NCI-H187 treated with DMSO at 0.1 percent for 48 hours (cell line): Measurements from ENCODE around the gene PEMT.

Experiments used
- DNase-seq: peaks from one replicate; lab custom pipeline; 2025; lab: John Stamatoyannopoulos, UW

Gene PEMT

DNA sequence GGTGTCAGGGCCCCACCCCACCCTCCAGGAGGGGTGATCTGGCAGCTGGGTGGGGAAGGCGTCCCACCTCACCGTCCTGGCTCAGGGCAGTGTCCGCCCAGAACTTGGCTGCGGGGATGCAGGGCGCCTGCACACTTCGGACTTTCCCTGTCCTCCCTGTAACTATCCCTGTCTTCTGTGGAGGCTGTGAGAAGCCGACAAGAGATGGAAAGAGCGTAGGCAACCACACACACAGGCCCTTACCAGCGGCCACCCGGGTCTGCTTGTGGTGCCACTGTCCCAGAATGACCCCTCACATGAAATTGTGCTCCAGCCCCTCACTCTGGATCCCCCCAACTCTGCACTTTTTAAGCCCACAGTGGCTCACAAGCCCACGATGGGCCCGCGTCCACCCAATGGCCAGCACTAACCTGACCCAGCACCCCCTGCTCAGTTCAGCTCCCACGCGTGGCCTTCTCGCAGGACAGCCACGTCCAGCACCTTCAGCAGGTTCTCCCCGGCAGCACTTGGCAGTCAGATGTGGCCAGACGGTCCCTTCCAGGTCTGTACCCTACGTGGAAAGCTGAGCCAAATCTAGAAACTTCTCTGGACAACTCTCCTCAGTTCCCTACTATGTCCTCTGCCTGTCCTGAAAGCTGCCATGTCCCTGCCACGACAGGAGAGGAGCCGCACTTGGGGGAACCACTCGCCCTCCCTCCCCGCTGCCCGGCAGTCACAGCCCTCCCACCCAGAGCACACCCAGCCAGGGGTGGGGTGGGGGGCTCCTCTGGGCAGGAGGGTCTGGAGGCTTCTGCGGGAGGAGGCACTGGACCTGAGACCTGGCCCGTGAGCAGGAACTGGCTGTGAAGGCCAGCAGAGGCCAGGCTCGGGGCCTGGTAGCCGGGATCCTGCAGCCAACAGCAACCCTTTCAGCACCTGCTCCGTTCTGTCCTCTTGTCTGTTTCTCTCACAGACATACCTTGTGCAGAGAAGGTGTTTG is 38.0 kb downstream of the PEMT start:
- no peak for DNase-seq

DNA sequence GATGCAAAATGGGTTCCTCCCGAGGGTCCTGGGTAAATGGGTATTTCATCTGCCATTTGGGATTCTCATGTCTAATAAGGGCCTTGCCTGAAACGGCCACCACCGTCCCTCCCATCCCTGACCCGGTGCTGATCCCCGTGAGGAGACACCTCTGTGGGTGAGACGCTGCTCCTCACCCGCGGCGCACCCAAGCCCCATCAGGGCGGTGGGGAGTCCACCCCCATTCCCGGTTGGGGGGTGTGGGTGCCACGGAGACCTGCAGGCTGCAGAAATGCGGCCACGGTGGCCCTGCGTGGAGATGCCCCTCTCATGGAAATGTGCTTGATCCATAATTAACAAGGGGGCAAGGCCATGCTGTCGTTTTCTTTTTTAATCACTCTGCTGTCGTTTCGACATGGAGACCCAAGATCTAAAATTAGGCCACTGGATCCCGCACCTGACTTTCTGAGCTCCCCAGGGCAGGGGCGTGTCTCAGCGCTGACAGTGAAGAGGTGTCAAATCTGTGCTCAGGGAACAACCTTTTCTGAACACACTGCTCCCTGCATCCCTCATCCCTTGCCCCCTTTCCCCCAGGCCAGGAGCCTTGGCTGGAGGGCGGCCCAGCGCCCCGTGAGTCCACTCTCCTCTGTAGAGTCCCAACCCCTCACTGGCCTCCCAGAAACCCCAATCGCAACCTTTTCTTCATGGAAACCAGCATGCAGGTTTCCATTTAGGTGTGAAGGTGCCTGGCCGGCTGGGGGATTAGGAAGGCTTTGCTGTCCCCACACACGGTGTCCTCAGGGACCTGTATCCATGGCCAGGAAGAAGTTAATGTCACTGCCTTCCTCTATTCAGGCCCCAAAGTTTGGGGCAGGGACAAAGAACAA is 38.9 kb downstream of the PEMT start:
- no peak for DNase-seq

GRCh38 chr17:17551361-17551760 is 40.1 kb downstream of the PEMT start:
- no peak for DNase-seq

- no peak for DNase-seq
Measured at GRCh38 chr17:17549732-17550366, 41.7 kb downstream of the PEMT start.

- no peak for DNase-seq
Measured at GRCh38 chr17:17548044-17548443, 43.5 kb downstream of the PEMT start.

- DNase-seq, result no peak
Measured at GRCh38 chr17:17547210-17547764, 44.2 kb downstream of the PEMT start.

- DNase-seq, result no peak
Measured at GRCh38 chr17:17546399-17547185, 44.9 kb downstream of the PEMT start.

- DNase-seq, result no peak
Measured at GRCh38 chr17:17545984-17546383, 45.5 kb downstream of the PEMT start.

GRCh38 chr17:17545031-17545820 is 46.3 kb downstream of the PEMT start:
- DNase-seq, result no peak

GRCh38 chr17:17542906-17543635 is 48.4 kb downstream of the PEMT start:
- no peak for DNase-seq

- no peak for DNase-seq
Measured at GRCh38 chr17:17541640-17542001, 49.9 kb downstream of the PEMT start.

DNA sequence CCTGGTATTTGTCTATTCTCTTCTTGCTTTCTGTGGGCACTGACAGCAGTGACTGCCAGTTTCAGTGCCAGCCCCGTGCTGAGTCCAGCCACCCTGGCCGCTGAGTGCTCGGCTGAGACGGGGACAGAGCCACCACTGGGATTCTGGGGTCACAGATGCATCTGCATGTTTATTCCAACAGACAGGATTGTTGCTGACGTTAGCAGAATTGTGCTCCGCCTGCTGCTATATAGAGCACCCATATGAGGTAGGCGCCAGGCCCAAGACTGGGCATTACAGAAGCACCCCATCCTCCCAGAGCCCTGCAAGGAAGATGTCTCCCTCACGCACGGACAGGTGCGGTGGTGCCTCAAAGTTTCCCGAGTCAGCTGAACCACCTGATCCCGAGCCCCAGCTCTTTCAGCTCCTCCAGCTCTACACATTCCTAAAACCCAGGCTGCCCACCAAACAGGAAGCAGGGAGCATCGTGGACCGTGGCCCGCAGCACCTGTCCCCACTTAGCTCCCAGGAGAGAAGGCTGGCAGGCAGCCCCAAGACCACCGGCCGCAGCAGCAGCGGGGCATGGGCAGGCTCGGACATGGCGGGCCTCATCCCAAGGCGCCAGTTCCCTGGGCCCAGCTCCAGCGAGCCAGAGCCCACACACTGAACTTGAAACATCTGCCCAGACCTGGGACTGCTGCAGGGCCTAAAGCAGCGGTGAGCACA is 50.4 kb downstream of the PEMT start:
- no peak for DNase-seq

DNA sequence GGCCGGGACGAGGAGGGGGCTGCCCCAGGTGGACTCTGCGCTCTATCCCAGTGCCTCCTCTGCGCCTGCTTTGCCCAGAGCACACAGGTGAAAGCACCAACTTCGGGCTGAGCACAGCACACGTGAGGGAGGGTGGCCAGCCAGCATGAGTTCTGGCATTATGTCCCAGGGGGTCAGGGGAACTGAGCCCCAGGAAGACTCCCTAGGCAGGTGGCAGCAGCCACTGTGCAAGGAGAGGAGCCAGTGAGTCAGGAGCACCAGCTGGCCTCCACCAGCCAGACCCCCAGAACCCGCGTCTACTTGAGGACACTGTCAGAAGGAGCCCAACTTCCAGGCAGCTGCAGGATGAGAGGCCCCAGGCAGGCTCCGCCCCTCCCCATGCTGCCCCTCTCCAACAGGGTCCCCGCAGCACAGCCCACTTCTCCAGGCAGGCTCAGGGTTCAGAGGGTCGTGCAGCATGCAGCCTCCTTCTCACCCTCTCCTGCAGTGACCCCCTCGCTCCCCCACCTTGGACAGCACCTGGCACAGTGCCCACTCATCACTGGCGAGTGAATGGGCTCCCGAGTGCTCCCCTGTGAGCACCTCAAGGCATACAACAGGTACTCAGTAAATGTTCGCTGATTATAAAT is 51.1 kb downstream of the PEMT start:
- no peak for DNase-seq

- DNase-seq, result no peak
Measured at GRCh38 chr17:17539591-17539990, 51.9 kb downstream of the PEMT start.

- DNase-seq, result no peak
Measured at GRCh38 chr17:17538417-17539391, 52.8 kb downstream of the PEMT start.

DNA sequence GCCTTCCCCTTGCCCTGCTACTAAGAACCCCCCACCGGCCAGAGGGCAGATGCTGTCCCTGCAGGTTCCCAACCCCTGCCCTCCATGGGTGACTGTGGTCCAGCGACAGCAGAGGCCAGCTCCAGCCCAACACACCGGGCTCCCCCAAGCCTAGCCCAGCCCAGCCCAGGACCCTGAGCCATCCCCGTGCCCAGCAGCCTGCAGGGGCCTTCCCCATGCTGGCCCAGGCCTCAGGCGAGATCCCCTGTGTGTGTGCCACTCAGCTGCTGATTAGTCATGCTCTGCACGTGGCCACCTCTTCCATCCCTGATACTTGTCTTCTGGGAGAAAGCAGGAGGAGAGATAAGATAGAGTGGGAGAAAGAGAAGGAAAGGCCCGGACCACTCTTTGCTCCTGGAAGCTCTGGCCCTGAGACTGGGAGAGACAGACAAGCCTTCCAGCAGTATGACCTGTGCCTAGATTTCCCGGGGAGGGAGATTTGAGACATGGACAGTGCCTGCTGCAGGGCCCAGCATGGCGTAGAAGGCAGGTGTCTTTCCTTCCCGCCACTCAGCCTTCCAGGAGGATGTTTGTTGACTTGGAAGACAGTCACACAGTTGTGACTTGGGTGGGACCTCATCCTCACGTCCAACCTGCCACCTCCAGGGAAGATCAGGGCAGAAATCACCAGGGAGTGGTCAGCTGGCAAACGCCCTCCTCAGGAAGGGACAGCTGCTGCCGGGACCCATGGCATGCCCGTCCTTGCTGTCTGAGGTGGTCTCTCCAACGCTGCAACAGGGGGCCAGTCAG is 54.0 kb downstream of the PEMT start:
- DNase-seq, result no peak

- DNase-seq, result no peak
Measured at GRCh38 chr17:17536702-17537101, 54.8 kb downstream of the PEMT start.
